Stimulated activated CD4-positive, alpha-beta T cell treated with anti-CD3 and anti-CD28 coated beads, Interleukin-4, amount 100 ng/mL, for 4 hours (primary cell): ENCODE measurements around the gene MSI2.

Experiments used
- DNase-seq, 2 experiments: peaks; one replicate each; pipeline ENCODE4 v3.0.0-alpha.2; 2020

Gene MSI2

DNA sequence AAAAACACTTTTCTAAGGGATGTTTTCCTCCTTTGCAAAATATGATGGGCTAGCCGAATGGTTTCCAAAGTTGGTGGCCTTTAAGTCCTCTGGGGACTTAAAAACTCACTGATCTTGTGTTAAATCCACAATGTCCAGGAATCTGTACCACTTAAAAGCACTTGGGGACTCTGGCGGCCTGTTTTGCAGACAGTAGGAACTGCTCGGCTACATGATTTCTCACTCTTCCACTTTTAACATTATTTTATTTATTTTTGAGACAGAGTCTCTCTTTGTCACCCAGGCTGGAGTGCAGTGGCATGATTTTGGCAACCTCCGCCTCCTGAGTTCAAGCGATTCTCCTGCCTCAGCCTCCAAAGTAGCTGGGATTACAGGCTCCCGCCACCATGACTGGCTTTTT, 9.1 kb upstream of the MSI2 start:
- no peak for DNase-seq

GRCh38 chr17:57247913-57248312, 8.4 kb upstream of the MSI2 start:
- DNase-seq = no peak

- no peak for DNase-seq
Observed at GRCh38 chr17:57249520-57249919, 6.8 kb upstream of the MSI2 start.

DNA sequence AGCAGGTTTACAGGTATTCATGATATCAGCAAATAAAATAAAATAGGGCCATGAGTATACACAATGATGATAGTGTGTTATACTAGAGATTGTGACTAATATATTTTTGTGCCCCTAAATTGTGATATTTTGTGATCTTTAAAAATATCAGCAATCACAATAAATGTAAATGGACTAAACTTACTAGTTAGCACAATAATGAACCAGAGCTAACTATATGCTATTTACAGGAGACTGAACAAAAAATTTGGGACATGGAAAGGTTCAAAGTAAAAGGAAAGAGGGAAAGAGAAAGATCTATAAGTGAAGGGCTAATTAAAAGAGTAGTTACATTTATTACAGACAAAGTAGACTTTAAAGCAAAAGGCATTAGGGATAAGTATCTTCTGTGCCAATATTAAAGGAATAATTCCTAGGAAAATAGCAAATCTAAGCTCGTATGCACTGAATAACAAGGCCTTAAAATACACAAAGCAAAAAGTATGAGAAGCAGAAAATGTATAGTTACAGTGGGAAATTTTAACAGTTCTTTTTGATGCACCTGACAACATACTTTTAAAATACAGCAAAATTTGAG, 5.0 kb upstream of the MSI2 start:
- DNase-seq = no peak

DNA sequence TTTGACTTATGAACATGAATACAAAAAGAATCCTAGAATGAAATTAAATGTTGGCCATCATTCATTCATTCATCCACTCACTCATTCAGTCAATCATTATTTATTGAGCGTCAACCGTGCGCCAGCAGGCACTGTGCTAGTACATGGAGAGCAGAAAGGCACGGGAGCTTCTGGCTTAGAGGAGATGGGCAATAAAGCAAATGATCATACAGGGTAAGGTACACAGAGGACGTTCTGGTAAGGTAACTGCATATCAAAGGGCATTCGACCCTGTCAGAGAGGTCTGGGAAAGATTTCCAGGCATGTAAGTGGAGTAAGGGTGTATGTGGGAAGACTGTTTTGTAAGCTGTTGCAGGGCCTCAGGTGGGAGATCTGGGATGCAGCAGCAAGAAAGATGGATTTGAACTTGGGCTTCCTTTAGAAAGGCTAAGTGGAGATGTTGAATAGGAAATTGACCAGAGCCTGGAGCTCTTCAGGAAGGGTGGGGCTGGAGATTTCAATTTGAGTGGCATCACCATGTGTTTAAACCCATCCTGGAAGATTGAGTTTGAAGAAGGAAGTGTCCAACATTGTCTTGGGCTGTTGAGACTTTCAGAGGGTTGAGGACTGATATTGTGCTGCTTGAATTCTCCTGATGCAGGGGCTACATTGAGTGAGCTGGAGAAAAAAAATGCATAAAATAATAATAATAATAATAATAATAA, 2.8 kb upstream of the MSI2 start:
- no peak for DNase-seq

DNA sequence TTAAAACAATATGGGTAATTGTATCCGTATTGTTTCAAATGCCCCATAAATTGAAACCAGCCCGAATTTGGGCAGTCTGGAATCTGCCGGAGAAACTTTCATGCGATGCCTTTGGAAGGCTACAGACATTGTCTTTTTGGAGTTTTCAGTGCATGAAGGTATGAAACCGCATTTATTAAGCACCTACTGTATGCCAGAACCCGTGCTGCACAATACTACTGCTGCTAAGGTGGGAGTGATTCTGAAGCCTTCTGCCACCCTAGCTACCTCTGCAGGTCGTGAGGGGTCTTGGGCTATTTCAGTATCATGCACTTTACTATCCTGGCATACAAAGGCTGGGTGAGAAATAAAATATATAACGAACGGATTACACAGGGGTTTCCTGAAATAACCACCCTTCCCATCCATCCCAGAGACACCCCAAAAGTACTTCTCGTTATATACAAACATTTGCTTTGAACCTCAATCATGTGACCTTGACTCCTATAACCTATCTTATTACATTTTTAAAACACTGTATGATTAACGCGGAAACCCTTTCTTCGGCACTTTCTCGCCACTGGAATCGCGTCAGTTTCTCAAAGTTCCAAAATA, 1.0 kb upstream of the MSI2 start:
- DNase-seq = no peak

- DNase-seq = peak; percentile 34 to 35
Observed at GRCh38 chr17:57256708-57257112, 387 bp downstream of the MSI2 start.

DNA sequence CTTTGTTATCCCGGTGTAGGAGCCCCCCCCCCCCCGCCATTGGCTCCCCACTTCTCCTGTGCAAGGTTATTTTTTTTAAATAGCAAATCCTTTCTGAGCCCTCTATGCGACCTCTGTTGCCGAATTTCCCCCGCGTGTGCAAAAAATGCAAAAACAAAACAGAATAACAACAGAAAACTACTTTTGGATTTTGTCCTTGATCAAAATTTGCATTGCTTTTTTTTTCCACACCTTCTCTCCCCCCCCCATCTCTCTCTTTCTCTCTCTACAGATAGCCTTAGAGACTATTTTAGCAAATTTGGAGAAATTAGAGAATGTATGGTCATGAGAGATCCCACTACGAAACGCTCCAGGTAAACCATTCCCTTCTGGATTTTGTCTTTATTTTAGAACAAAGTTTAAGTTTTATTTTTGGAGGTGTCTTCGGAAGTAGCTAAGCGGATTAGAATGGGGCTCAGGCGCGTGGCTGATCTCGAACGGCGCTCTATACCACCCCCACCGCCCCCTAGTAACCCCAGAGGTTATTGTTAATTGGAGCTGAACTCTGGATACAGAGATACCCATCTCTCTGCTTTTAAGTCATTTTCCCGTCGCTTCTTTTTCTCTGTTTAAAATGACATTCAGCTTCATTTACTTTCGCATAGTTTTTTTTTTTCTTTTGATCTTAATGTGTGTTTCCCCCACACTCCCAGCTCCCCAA, 1.0 kb downstream of the MSI2 start:
- no peak for DNase-seq

DNA sequence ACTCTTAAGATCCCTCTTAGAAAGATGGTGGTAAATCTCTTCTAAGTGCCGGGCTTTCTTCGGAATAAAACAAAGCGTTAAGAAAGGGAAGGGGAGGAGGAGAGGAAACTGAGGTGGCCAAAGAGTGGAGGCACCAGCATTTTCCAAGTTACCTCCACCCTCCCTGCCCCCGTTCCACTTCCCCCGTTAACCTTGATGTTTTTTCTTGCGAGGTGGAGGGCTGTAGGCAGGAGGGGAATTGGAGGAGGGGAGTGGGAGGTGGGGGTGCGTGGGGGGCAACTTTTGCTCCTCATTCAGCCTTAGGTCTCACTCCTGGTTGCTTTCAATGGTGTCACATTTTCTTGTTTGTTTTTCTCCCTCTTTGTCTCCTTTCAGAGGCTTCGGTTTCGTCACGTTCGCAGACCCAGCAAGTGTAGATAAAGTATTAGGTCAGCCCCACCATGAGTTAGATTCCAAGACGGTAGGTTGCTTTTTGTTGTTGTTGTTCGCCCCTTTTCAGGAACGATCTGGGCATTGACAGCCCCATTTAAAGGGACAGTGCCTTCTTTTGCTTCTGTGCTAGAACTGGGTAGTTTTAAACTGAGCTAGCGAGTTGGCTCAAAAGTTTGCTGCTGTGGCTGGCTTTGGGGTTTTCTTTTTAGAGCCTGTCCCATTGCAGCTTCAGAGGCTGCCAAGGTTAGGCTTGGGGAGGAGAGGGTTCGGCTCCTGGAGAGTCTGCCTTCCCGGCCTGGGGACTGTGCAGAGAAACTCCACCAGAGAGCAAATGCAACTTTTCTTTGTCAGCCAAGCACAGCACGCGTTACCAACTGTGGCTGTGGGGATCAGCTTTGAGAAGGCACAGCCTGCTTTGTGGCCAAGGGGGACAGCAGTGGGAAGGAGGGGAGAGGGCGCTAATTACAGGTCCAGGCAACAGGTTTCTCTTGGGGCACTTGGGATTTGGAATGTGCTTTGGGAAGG, 1.9 kb downstream of the MSI2 start:
- DNase-seq = peak in 1 of 2 experiments; percentile 23

- DNase-seq = no peak
Observed at GRCh38 chr17:57259306-57259705, 3.0 kb downstream of the MSI2 start.

DNA sequence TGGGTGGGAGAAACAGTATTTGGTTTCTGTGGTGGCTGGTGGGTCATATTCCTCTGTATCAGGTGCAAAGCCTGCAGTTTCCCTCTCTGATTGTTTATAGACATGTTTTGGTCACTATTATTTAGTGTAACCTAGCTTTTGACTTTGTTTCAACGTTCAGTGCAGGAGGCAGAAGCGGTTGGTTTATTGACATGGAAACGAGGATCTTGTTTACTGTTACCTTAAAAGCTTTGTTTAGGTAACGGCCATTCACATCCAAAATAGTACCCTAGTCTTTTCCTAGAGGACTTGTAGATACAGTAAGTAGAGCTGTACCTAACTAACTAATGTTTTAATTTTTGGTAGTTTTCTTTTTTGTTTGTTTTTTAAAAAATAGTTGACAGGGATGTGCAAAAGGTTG, 3.5 kb downstream of the MSI2 start:
- DNase-seq = no peak

- DNase-seq = no peak
Observed at GRCh38 chr17:57260325-57261083, 4.2 kb downstream of the MSI2 start.

DNA sequence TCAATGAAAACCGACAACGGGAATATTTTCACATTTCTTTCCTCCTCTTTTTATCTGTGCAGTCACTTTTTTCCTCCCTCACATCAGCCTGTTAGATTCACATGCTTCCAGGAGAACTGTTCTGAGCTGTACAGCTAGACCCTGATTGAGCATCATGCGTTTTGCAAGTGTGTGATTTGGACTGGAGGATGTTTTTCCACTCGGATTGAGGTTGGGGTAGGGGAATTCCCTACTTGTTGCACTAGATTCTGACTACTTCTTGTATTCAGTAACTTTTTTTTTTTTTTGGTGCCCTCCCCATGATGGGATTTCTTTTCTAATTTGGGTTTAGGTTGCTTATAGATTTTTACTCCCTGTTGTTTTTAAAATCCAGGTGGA, 4.8 kb downstream of the MSI2 start:
- DNase-seq = no peak

GRCh38 chr17:57262557-57262956, 6.2 kb downstream of the MSI2 start:
- no peak for DNase-seq

GRCh38 chr17:57264250-57264649, 7.9 kb downstream of the MSI2 start:
- no peak for DNase-seq

DNA sequence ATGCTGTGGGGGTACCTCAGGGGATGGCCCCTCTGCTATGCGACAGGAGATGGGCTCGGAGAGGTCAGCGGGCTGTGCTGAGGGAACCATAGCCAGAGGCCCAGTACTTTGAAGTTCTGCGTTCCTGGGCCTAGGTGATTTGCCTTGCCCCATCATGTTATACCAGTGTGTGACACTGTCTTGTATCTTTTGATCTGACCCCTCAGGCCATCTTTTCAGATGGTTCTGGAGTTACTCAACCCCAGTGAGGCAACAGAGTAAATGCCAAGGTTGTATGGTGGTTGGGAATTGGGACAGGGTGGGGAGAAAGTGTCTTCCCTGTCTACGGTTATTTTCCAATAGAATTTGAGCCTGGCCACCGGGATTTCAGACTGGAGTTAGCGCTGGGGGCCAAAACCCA, 8.5 kb downstream of the MSI2 start:
- DNase-seq = no peak

- no peak for DNase-seq
Observed at GRCh38 chr17:57266902-57267311, 10.6 kb downstream of the MSI2 start.

DNA sequence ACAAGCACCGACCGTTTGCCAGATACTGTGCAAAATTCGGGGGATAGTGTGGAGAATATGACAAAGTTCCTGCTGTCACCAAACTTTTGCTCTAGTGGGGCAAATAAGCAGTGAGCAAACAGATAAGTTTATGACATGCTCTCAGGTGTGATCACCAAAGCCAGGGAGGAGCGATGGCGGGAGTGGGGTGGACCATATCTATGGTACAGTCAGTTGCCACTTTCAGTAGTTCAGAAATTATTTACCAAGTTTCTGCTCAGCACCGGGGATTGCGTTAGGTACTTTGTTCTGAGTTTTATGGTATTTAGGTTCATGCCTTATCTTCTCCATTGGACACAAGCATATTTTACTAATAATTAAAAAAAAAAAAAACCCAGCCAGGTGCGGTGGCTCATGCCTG, 11.9 kb downstream of the MSI2 start:
- no peak for DNase-seq

- DNase-seq = no peak
Observed at GRCh38 chr17:57269052-57269451, 12.7 kb downstream of the MSI2 start.

GRCh38 chr17:57269598-57270255, 13.4 kb downstream of the MSI2 start:
- DNase-seq = no peak

GRCh38 chr17:57270801-57271245, 14.5 kb downstream of the MSI2 start:
- DNase-seq = no peak
